Stimulated activated CD4-positive, alpha-beta T cell treated with anti-CD3 and anti-CD28 coated beads, Interleukin-15, amount 100 ng/mL, for 1 hour (primary cell): ENCODE data around the gene SYF2.
"Not testable (repeated sequence)": the region's sequence is repeated elsewhere in the genome, so short reads cannot be mapped to it uniquely, and the experiment has no call there.

Experiments
- DNase-seq, 2 donors: peaks; one replicate each; pipeline ENCODE4 v3.0.0-alpha.2; 2020; ENCODE audit warnings: low read depth in 1 of 2, low spot score in 1 of 2

SYF2 gene

GRCh38 chr1:25232027-25232865 lies at the start of gene SYF2:
SYF2 (minus strand) TSS chr1:25232502; CDS start chr1:25232467, 35 bp downstream.
- peak; percentile 72 to 76 for DNase-seq

- not testable (repeated sequence) for DNase-seq
Observed at GRCh38 chr1:25279693-25280111, 47.4 kb upstream of the SYF2 start.

GRCh38 chr1:25278790-25279189 lies 46.5 kb upstream of the SYF2 start:
- not testable (repeated sequence) for DNase-seq

GRCh38 chr1:25278358-25278757 lies 46.1 kb upstream of the SYF2 start:
- DNase-seq, result not testable (repeated sequence)

- DNase-seq, result not testable (repeated sequence)
Observed at GRCh38 chr1:25277295-25277694, 45.0 kb upstream of the SYF2 start.

GRCh38 chr1:25275648-25276047 lies 43.3 kb upstream of the SYF2 start:
- DNase-seq, result not testable (repeated sequence)

- not testable (repeated sequence) for DNase-seq
Observed at GRCh38 chr1:25272238-25272637, 39.9 kb upstream of the SYF2 start, which contains the start of gene RHD. RHD (plus strand) TSS chr1:25272509; CDS start chr1:25272548, 39 bp downstream.

- not testable (repeated sequence) for DNase-seq
Observed at GRCh38 chr1:25268143-25268760, 36.0 kb upstream of the SYF2 start.

- DNase-seq, result peak; percentile 70 to 92
Observed at GRCh38 chr1:25267288-25268142, 35.2 kb upstream of the SYF2 start.

GRCh38 chr1:25266554-25267287 lies 34.4 kb upstream of the SYF2 start:
- DNase-seq, result not testable (repeated sequence)

- DNase-seq, result not testable (repeated sequence)
Observed at GRCh38 chr1:25260336-25260735, 28.0 kb upstream of the SYF2 start.

GRCh38 chr1:25259813-25260212 lies 27.5 kb upstream of the SYF2 start:
- DNase-seq, result not testable (repeated sequence)

- no peak for DNase-seq
Observed at GRCh38 chr1:25257196-25257595, 24.9 kb upstream of the SYF2 start.

GRCh38 chr1:25256578-25256965 lies 24.3 kb upstream of the SYF2 start:
- DNase-seq, result no peak

- no peak for DNase-seq
Observed at GRCh38 chr1:25255706-25256577, 23.6 kb upstream of the SYF2 start.

GRCh38 chr1:25253911-25254310 lies 21.6 kb upstream of the SYF2 start:
- DNase-seq, result no peak

GRCh38 chr1:25247829-25248754 lies 15.8 kb upstream of the SYF2 start:
- no peak for DNase-seq

GRCh38 chr1:25247024-25247828 lies 14.9 kb upstream of the SYF2 start, which contains the start of gene RSRP1:
RSRP1 (minus strand) TSS chr1:25247454; CDS start chr1:25246963, 491 bp downstream.
- DNase-seq, result peak; percentile 99 to 100
